ENCODE measurements around the gene NTRK3.

Gene NTRK3

DNA sequence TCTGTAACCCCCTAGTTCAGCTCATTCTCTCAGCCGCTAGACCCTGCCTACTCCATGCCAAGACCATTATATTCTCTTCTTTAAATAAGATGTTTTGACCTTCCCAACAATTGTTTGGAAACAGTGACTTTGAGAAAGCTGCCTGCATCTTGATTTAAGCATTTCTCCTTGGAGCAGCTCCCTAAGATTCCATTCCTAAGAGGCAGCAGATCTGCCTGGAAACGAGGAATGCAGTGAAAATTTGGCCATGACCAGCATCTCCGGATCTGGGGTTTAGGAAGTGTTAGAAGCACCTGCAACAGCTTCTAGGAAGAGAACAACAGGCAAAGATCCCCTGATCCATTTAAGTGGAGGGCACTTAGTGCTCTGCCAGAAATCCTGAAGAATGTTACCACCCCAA is 235.7 kb downstream of the NTRK3 start:
- no peak for DNase-seq

- DNase-seq = no peak
Measured at GRCh38 chr15:88019656-88020055, 236.9 kb downstream of the NTRK3 start.

GRCh38 chr15:88018869-88019641 is 237.5 kb downstream of the NTRK3 start:
- no peak for DNase-seq

DNA sequence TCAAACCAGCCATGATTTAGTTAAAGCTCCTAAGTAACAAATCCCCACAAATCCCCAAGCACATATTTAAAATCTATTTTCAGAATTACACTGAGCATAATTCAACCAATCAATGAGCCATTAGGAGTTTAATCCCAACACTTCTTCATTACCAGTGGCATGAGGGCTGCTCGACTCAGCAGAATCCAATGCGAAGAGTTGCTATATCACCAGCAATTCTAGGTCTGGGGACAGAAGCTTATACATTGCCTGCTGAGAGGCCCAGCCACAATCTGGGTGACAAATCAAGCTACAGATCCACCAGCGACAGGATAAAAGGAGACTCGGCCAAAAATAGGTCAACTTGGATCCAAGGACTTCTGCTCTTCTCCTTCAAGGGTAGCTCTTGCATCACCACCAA is 238.8 kb downstream of the NTRK3 start:
- no peak for DNase-seq

DNA sequence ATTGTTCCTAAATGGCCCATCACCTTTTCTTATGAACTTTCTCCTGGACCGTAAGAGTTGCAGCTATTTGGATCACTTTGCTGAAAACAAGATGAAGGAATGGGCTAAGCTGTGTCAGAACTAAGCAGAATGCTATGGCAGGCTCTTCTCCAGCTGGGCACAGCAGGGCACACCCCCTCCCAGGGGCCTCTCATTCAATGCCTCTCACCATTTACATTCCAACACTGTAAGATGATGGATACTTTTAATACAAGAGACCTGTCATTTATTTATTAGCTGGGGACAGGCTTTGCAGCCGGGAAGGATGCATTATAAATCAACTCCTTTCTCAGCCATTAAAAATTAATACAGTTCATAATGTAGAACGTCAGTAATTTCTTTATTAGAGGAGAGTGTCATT is 240.1 kb downstream of the NTRK3 start:
- no peak for DNase-seq

DNA sequence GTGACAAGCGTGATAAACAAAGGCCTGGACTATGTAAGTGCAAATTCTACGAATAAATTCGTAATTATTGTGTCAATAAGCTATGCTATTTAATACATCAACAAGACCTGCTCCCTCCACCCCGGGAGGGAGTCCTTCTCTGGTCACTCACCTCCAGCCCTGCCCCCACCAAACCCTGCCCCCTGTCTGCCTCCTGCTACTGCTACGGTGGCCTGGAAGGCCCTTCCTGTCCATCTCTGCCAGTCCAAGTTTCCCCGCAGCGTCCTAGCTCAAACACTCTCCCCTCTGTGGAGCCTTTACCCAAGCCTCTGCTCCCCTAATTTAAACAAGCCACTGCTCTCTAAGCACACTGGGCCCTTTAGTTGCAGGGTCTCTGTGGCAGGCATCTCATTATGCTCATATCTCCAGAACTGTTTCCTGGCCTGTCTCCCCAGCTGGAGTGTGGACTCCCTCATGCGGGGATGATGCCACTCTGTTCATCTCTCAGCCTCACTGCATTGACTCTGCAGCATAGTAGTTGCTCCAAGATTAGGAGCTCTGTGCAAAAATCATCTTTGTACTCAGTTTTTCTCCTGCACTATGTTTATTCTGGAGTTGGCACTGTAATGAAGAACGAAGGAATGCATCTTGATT is 241.2 kb downstream of the NTRK3 start:
- DNase-seq = no peak

DNA sequence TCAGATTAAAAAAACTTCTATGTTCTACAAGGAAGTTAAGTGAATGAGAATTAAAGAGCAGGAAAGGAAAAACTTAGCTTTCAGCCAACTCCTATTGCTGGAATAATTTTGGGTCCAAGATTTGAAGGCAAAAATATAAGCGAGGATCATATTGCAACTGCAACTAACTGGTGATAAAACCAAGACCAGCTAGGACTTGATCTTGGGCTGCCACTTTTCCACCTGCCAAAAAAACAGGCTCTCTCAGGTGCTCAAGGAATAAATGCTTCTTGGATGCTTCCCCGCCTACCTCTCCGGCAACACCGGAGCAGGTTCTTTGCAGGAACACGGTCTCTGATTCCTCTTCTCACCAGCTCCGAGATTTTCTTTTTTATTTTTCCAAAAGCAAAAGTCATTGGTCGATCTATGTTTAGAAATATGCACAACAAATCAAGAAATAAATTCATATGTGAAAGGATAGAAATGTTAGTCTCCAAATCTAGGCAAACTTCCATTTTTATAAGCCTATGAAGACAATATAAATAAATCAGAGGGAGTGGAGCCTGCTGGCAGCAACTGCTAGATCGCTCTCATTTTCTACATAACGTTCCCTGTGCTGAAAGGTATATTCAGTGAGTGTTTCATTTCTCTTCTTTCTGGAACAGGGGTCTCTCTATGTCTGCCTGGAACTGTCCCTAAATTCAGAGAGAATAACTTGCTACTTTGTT is 241.9 kb downstream of the NTRK3 start:
- DNase-seq = no peak

- DNase-seq = no peak
Measured at GRCh38 chr15:88013111-88013510, 243.4 kb downstream of the NTRK3 start.

- DNase-seq = no peak
Measured at GRCh38 chr15:88012688-88013087, 243.9 kb downstream of the NTRK3 start.

- DNase-seq = no peak
Measured at GRCh38 chr15:88012233-88012632, 244.3 kb downstream of the NTRK3 start.

DNA sequence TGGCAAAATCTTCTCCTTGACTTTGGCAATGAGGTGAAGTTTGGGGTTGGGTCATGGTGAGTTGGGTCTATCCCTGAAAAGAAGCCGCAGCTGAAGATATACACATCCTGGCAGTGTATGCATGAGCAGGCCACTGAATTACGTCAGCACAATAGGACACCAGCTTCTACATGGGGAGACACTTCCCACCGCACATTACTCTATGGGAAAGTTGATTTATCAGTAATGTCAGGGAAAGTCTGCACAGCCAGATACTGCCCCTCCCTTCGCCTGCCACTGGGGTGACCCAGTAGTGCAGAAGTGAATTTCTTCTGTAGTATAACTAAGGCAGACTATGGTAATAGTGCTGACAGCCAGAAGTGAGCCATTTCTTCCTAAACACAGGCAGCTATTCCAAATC is 245.0 kb downstream of the NTRK3 start:
- DNase-seq = no peak

GRCh38 chr15:88006146-88006545 is 250.4 kb downstream of the NTRK3 start:
- no peak for DNase-seq

GRCh38 chr15:88004399-88004798 is 252.1 kb downstream of the NTRK3 start:
- DNase-seq = no peak

DNA sequence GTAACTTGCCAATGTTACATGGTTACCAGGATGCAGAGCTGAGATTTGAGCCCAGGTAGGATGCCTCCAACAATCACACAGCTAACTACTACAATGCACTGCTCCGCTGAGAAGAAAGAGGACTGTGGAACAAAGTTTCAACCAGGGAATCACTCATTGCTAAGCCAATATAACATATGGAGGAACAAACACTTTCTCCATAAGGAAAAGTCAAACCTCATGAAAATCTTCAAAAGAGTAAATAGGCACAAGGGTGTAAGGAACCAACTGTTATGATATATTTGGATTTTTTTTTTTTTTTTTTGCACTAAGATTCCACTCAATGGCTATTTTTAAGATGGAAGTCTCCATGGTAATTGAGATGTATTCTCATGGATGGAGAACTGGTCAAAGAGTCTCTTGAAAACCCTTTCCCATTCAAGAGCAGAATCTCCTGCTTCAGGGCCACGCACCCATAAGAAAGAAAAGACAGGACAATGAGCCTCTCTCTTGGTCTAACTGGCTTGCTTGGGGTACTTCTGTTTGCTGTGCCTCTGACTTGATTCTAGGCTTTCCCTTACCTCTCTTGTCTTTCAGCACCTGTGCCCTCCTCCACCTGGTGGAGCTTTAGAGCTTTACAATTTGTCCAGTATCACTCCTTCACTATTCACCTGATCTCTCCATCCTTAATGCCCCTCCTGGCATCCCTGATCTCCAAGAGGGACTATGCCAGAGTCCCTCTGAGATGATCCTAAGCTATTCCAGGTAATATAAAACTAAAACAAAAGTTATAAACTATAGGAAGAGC is 252.8 kb downstream of the NTRK3 start:
- DNase-seq = no peak

GRCh38 chr15:88002706-88003105 is 253.8 kb downstream of the NTRK3 start:
- DNase-seq = no peak

- no peak for DNase-seq
Measured at GRCh38 chr15:87998630-87999029, 257.9 kb downstream of the NTRK3 start.

GRCh38 chr15:87986776-87987175 is 269.8 kb downstream of the NTRK3 start:
- DNase-seq = no peak

GRCh38 chr15:87985451-87985850 is 271.1 kb downstream of the NTRK3 start:
- no peak for DNase-seq

GRCh38 chr15:87981969-87982368 is 274.6 kb downstream of the NTRK3 start:
- no peak for DNase-seq

- DNase-seq = no peak
Measured at GRCh38 chr15:87977907-87978306, 278.6 kb downstream of the NTRK3 start.

DNA sequence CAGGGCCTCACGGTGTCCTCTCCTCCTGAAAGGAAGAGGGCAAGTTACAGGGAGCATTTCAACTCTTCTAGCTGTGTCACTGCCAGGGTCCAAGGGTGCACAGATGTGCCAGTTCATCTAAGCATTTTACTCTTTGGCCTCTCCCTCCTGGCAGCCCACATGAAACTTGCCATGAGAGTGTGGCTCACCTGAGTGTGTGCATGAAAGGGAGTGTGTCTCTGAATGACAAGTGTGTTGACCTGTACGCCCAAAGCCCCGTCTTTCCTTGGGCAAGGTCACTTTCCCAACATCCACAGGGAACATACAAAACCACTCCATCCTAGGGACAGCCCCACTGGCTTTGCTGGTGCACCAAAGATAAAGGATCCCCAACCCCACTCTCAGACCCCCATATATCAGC is 280.0 kb downstream of the NTRK3 start:
- no peak for DNase-seq

- DNase-seq = no peak
Measured at GRCh38 chr15:87973501-87974215, 282.9 kb downstream of the NTRK3 start.

DNA sequence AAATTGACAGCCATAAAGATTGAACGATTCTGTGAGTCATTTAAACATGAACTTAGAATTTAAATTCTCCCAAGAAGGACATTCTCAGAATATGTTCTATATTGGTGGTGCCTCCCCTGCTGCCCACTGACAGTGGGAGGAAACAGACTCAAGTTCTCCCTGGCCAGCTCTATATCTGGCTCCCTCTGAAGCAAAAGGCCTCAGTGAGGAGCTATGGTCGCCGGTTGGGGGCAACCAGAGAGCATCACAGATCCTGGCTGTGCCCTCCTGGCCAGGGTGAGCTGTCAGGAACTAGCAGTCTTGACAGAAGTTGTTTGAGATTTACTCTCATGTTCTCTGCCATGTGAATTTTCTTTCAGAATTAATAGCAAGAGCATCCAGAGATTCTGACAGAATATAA is 285.5 kb downstream of the NTRK3 start:
- no peak for DNase-seq

Data from stimulated activated CD4-positive, alpha-beta T cell treated with anti-CD3 and anti-CD28 coated beads, Interleukin-2, amount 100 ng/mL, for 24 hours (primary cell).